H1 (cell line): ENCODE measurements around the gene SRSF3. TPM values are rescaled to one million over a fixed set of nuclear protein-coding genes. Genes with fewer than 3 reads are reported as not detected.

Source experiments
- CTCF ChIA-PET: fragments of 300-600 bp; sonication (Branson Sonifier 250); formaldehyde crosslinking; loops from one replicate; lab custom pipeline; 2021; ENCODE audit not compliant: partially characterized antibody; lab: Charles Lee
- POLR2A ChIA-PET: fragments of 300-600 bp; sonication (Branson Sonifier 250); formaldehyde crosslinking; loops from one replicate; lab custom pipeline; 2021; ENCODE audit warnings: inconsistent platforms; ENCODE audit not compliant: partially characterized antibody; lab: Charles Lee
- DNase-seq, 2 experiments: peaks; one replicate each; pipeline versions ENCODE4 v3.0.0 to v3.0.0-alpha.2; 2010 to 2022; ENCODE audit warnings: low spot score in 2 of 2, low read depth in 1 of 2, mixed read lengths in 1 of 2
- FAIRE-seq: peaks from 2 replicates; lab custom pipeline; 2011; peaks lifted over from hg19 to GRCh38; lab: Jason Lieb, UNC
- H2AFZ ChIP-seq: 2 replicates; pipeline ENCODE4 v1.8.1; 2012; ENCODE audit warnings: low read length, inconsistent platforms
- H2AK5ac ChIP-seq: 2 replicates; pipeline ENCODE4 v1.6.1; 2013; ENCODE audit warnings: low read depth, low read length
- H2BK120ac ChIP-seq: replicated peaks from 2 replicates; pipeline ENCODE3; 2013; ENCODE audit warnings: low read depth, low read length, inconsistent platforms
- H2BK12ac ChIP-seq: 2 replicates; pipeline ENCODE4 v1.6.1; 2013; ENCODE audit warnings: low read depth, low read length
- H2BK15ac ChIP-seq: 2 replicates; pipeline ENCODE4 v1.6.1; 2013; ENCODE audit warnings: low read length
- H2BK20ac ChIP-seq: 2 replicates; pipeline ENCODE4 v1.6.1; 2013; ENCODE audit warnings: low read length
- H2BK5ac ChIP-seq: 2 replicates; pipeline ENCODE4 v1.6.1; 2013; ENCODE audit warnings: low read depth, low read length
- H3K14ac ChIP-seq: 2 replicates; pipeline ENCODE4 v1.6.1; 2013; ENCODE audit warnings: inconsistent platforms; ENCODE audit not compliant: insufficient read length
- H3K18ac ChIP-seq: 2 replicates; pipeline ENCODE4 v1.6.1; 2013; ENCODE audit warnings: low read length; ENCODE audit errors: extremely low read depth
- H3K23ac ChIP-seq: 2 replicates; pipeline ENCODE4 v1.6.1; 2013; ENCODE audit warnings: inconsistent platforms; ENCODE audit not compliant: insufficient read length
- H3K23me2 ChIP-seq: 2 replicates; pipeline ENCODE4 v1.6.1; 2013; ENCODE audit warnings: low read depth, low read length
- H3K27ac ChIP-seq: 2 replicates; pipeline ENCODE4 v1.6.1; 2011; ENCODE audit warnings: low read depth, low read length, inconsistent platforms
- H3K27me3 ChIP-seq, 4 experiments: replicated peaks in 1 of 4; 1 replicate in 1 of 4; 2 replicates in 3 of 4; pipeline versions ENCODE4 v1.6.1 to v1.8.1; 2011 to 2013; ENCODE audit warnings: low read length in 3 of 4, mild to moderate bottlenecking in 3 of 4, inconsistent platforms in 2 of 4, mixed read lengths in 2 of 4, moderate library complexity in 1 of 4; ENCODE audit not compliant: control insufficient read depth in 3 of 4, insufficient read depth in 3 of 4; ENCODE audit errors: extremely low read depth in 1 of 4
- H3K36me3 ChIP-seq, 4 experiments: 2 replicates each; pipeline versions ENCODE4 v1.6.1 to v1.8.1; 2011 to 2013; ENCODE audit warnings: mild to moderate bottlenecking in 4 of 4, low read length in 3 of 4, moderate library complexity in 2 of 4, control low read depth in 1 of 4, inconsistent platforms in 1 of 4; ENCODE audit not compliant: insufficient read depth in 4 of 4, control insufficient read depth in 2 of 4
- H3K4ac ChIP-seq: replicated peaks from 2 replicates; pipeline ENCODE3; 2013; ENCODE audit warnings: low read length, low read depth, mixed read lengths, inconsistent platforms; ENCODE audit not compliant: insufficient read length
- H3K4me1 ChIP-seq, 4 experiments: replicated peaks in 1 of 4; 1 replicate in 1 of 4; 2 replicates in 3 of 4; pipeline versions ENCODE4 v1.6.1 to v1.8.1; 2011 to 2013; ENCODE audit warnings: low read length in 3 of 4, inconsistent platforms in 2 of 4, mixed read lengths in 1 of 4; ENCODE audit not compliant: insufficient read depth in 4 of 4, control insufficient read depth in 3 of 4
- H3K4me2 ChIP-seq, 2 experiments: 2 replicates each; pipeline versions ENCODE4 v1.6.1 to v1.8.1; 2011 to 2013; ENCODE audit warnings: low read depth in 2 of 2, low read length in 2 of 2, control low read depth in 1 of 2, inconsistent platforms in 1 of 2, mild to moderate bottlenecking in 1 of 2; ENCODE audit not compliant: insufficient read depth in 1 of 2
- H3K4me3 ChIP-seq, 4 experiments: fragments of 200-600, 300-600 bp in 1 of 4; sonication (generic), shearing (Covaris generic), sonication (Bioruptor Twin) in 1 of 4; 2 replicates each; pipeline versions ENCODE4 v1.5.1 to v1.8.1; 2011 to 2016; ENCODE audit warnings: low read length in 4 of 4, low read depth in 3 of 4, control low read depth in 2 of 4, inconsistent platforms in 2 of 4, mild to moderate bottlenecking in 2 of 4, mixed read lengths in 1 of 4, moderate library complexity in 1 of 4; ENCODE audit not compliant: insufficient read depth in 2 of 4; ENCODE audit errors: extremely low read depth in 1 of 4
- H3K56ac ChIP-seq: replicated peaks from 2 replicates; pipeline ENCODE3; 2013; ENCODE audit warnings: low read depth, mild to moderate bottlenecking, mixed read lengths, low read length, inconsistent platforms; ENCODE audit not compliant: insufficient read length
- H3K79me1 ChIP-seq: 2 replicates; pipeline ENCODE4 v1.6.1; 2013; ENCODE audit warnings: low read depth, low read length, control low read depth
- H3K79me2 ChIP-seq, 2 experiments: 2 replicates each; pipeline versions ENCODE4 v1.6.1 to v1.8.1; 2012 to 2013; ENCODE audit warnings: low read length in 2 of 2, mild to moderate bottlenecking in 2 of 2, inconsistent platforms in 1 of 2; ENCODE audit not compliant: insufficient read depth in 2 of 2, control insufficient read depth in 1 of 2
- H3K9ac ChIP-seq, 4 experiments: replicated peaks in 1 of 4; 1 replicate in 1 of 4; 2 replicates in 3 of 4; pipeline versions ENCODE4 v1.6.1 to v1.8.1; 2011 to 2013; ENCODE audit warnings: low read depth in 3 of 4, low read length in 3 of 4, control low read depth in 2 of 4, mild to moderate bottlenecking in 2 of 4, moderate library complexity in 2 of 4, inconsistent platforms in 1 of 4; ENCODE audit errors: extremely low read depth in 1 of 4
- H3K9me3 ChIP-seq, 2 experiments: 2 replicates each; pipeline versions ENCODE4 v1.6.1 to v1.8.1; 2012 to 2013; ENCODE audit warnings: mild to moderate bottlenecking in 2 of 2, moderate library complexity in 2 of 2, control low read depth in 1 of 2, inconsistent platforms in 1 of 2, low read depth in 1 of 2, low read length in 1 of 2, mixed read lengths in 1 of 2; ENCODE audit not compliant: insufficient read depth in 2 of 2
- H4K20me1 ChIP-seq, 2 experiments: replicated peaks in 1 of 2; 2 replicates each; pipeline versions ENCODE3 to v1.8.1; 2011 to 2013; ENCODE audit warnings: inconsistent platforms in 2 of 2, low read length in 2 of 2, mild to moderate bottlenecking in 1 of 2; ENCODE audit not compliant: insufficient read depth in 2 of 2, control insufficient read depth in 1 of 2
- H4K5ac ChIP-seq: 2 replicates; pipeline ENCODE4 v1.6.1; 2013; ENCODE audit warnings: low read length, low read depth, mixed read lengths, inconsistent platforms; ENCODE audit not compliant: insufficient read length
- H4K8ac ChIP-seq: 2 replicates; pipeline ENCODE4 v1.8.0; 2013; ENCODE audit warnings: mild to moderate bottlenecking, moderate library complexity, low read length, inconsistent platforms; ENCODE audit not compliant: insufficient read depth; ENCODE audit errors: extremely low read depth
- H4K91ac ChIP-seq: replicated peaks from 2 replicates; pipeline ENCODE3; 2013; ENCODE audit warnings: low read length, mixed read lengths, inconsistent platforms; ENCODE audit not compliant: insufficient read length
- ASH2L ChIP-seq: fragments of 200-600, 300-600 bp; sonication (generic); IDR thresholded peaks from one replicate; pipeline ENCODE4 v1.7.1; 2017; ENCODE audit warnings: low read length
- BRCA1 ChIP-seq: IDR thresholded peaks from 2 replicates; pipeline ENCODE4 v1.6.1; 2012; ENCODE audit warnings: low read depth, low read length, improper control_type of control experiment
- RBBP5 ChIP-seq: IDR thresholded peaks from 2 replicates; pipeline ENCODE4 v1.7.1; 2012; ENCODE audit warnings: low read depth, mild to moderate bottlenecking, inconsistent platforms, low read length, moderate library complexity, borderline replicate concordance
- WGBS, 2 experiments: shearing (Covaris generic) in 1 of 2; methylation state at CpG; one replicate each; pipeline versions ENCODE4 v1.1.6 to v1.1.7; 2013 to 2015; ENCODE audit warnings: low lambda C conversion rate in 2 of 2, mixed read lengths in 2 of 2, inconsistent platforms in 1 of 2, low coverage in 1 of 2, missing lambda C conversion rate in 1 of 2; ENCODE audit not compliant: insufficient replicate concordance in 2 of 2, insufficient coverage in 1 of 2, insufficient read length in 1 of 2; ENCODE audit errors: extremely low coverage in 1 of 2, missing lambda C conversion rate in 1 of 2; 5-methylcytosine and 5-hydroxymethylcytosine counted together
- polyA plus RNA-seq, 7 experiments: library from polyadenylated mRNA; depleted of rRNA in 3 of 7; stranded (reverse) in 5 of 7; unstranded in 2 of 7; fragments of >200 nt in 5 of 7; fragments of 200-250 nt in 2 of 7; gene quantifications; 1 replicate in 5 of 7; 2 replicates in 1 of 7; 4 replicates in 1 of 7; pipeline versions ENCODE4 v1.2.1 to v1.2.3, GENCODE V29; 2011 to 2013; ENCODE audit warnings: missing spikeins in 2 of 7, mixed read lengths in 2 of 7
- total RNA-seq: library from RNA; stranded (reverse); fragmentation: NEBNext Ultra II Directional; extraction: Animal tissue kit (Norgen Biotek cat#: 25700); gene quantifications from 2 replicates; pipeline ENCODE4 v1.2.1, GENCODE V29; 2021

SRSF3 gene
- total and polyA plus RNA-seq, 2 of the 8 experiments (the other 6 are each of a cell fraction or from before 2014, with no cell fraction given), result 471 to 689 TPM

GRCh38 chr6:36622901-36623546 lies 28.9 kb downstream of the SRSF3 start:
- FAIRE-seq, result no peak
- Histone ChIP-seq H3K79me1 (no peaks in the 10 kb centered on the region), H3K27me3 (no peaks in the 10 kb centered on the region), H3K23me2 (no peaks in the 10 kb centered on the region), H3K18ac (no peak overlapping the region), H3K23ac (no peak overlapping the region), H4K8ac (no peak overlapping the region), H4K20me1 (no peaks in the 10 kb centered on the region), H4K91ac (no peak overlapping the region), H3K56ac (no peak overlapping the region), H3K4ac (no peak overlapping the region), H3K4me2 (no peak overlapping the region), H2BK5ac (0 out of 2 replicates have a peak overlapping the region, but pooled peaks have one; percentile 27), H2BK20ac (no peak overlapping the region), H2BK12ac (peak overlapping the region; percentile 18; the same call in 1 of the 2 replicates), H3K9me3 (no peaks in the 10 kb centered on the region), H3K4me3 (no peak overlapping the region), H3K14ac (no peak overlapping the region), H3K9ac (no peak overlapping the region), H4K5ac (no peak overlapping the region), H2BK120ac (no peak overlapping the region), H3K27ac (no peak overlapping the region), H2BK15ac (0 out of 2 replicates have a peak overlapping the region, but pooled peaks have one; percentile 19), H2AFZ (no peak overlapping the region), H3K79me2 (no peaks in the 10 kb centered on the region), H3K4me1 (peaks cover 0 to 2% (median 0%) of the 10 kb centered on the region in 4 experiments; a peak in 1 of 7 replicates), H3K36me3 (no peaks in the 10 kb centered on the region), H2AK5ac (no peak overlapping the region)
- no peak for DNase-seq
- CTCF ChIA-PET, result interaction anchor here (0.6 to 4.4 kb wide), 19 partner anchors 24 to 415 kb away, joined by 3 to 52 read pairs (median 4); partner anchors contain the start of gene CDKN1A
- POLR2A ChIA-PET, result interaction anchor here (0.8 kb wide), 1 partner anchor 17 kb away, joined by 3 read pairs; no protein-coding TSS in a partner anchor
- WGBS, 2 experiments, result 54% methylated on average over 4 of the region's 4 CpGs; no CpG with 5 or more reads in 1 of the 2 experiments
- TF ChIP-seq ASH2L (no peak), BRCA1 (no peak), RBBP5 (no peak)
